ENCODE data around the gene SERPINB2.
A peak's percentile ranks its signal among the peaks of the same experiment; 100 is the strongest.

- TF ChIP-seq CTCF (optimal IDR thresholded peaks at IDR 0.05 in 1 of 3, IDR thresholded peaks at IDR 0.05 in 1 of 3, conservative IDR thresholded peaks at IDR 0.05 in 1 of 3; ENCODE audit: extremely low read depth in 1 of 3, insufficient read depth in 2 of 3, low read length in 3 of 3): peak in 2 of 3 experiments; percentile 11 to 33
- no peak for TF ChIP-seq EZH2 (IDR thresholded peaks at IDR 0.05; ENCODE audit: low read length)
Observed at GRCh38 chr18:63890950-63891304, 3.4 kb downstream of the SERPINB2 start.
